ENCODE measurements around the gene RFNG.

Gene RFNG

GRCh38 chr17:82013772-82014321, 37.8 kb downstream of the RFNG start:
- no peak for DNase-seq (ENCODE audit: low spot score)

- DNase-seq (ENCODE audit: low spot score): no peak
Observed at GRCh38 chr17:82013341-82013740, 38.3 kb downstream of the RFNG start.

- DNase-seq (ENCODE audit: low spot score): no peak
Observed at GRCh38 chr17:82012640-82013295, 38.8 kb downstream of the RFNG start.

- DNase-seq (ENCODE audit: low spot score): no peak
Observed at GRCh38 chr17:82012261-82012639, 39.4 kb downstream of the RFNG start.

- DNase-seq (ENCODE audit: low spot score): no peak
Observed at GRCh38 chr17:82011617-82012187, 39.9 kb downstream of the RFNG start.

GRCh38 chr17:82010575-82011525, 40.8 kb downstream of the RFNG start:
- DNase-seq (ENCODE audit: low spot score): no peak

- no peak for DNase-seq (ENCODE audit: low spot score)
Observed at GRCh38 chr17:82009413-82009812, 42.2 kb downstream of the RFNG start.

- DNase-seq (ENCODE audit: low spot score): no peak
Observed at GRCh38 chr17:82008941-82009405, 42.6 kb downstream of the RFNG start.

GRCh38 chr17:82008258-82008940, 43.2 kb downstream of the RFNG start:
- no peak for DNase-seq (ENCODE audit: low spot score)

- DNase-seq (ENCODE audit: low spot score): no peak
Observed at GRCh38 chr17:82007495-82008257, 43.9 kb downstream of the RFNG start.

GRCh38 chr17:82007228-82007494, 44.5 kb downstream of the RFNG start:
- no peak for DNase-seq (ENCODE audit: low spot score)

GRCh38 chr17:82006468-82007227, 45.0 kb downstream of the RFNG start:
- DNase-seq (ENCODE audit: low spot score): no peak

- no peak for DNase-seq (ENCODE audit: low spot score)
Observed at GRCh38 chr17:82005701-82006348, 45.8 kb downstream of the RFNG start.

- no peak for DNase-seq (ENCODE audit: low spot score)
Observed at GRCh38 chr17:82004517-82005455, 46.8 kb downstream of the RFNG start.

- DNase-seq (ENCODE audit: low spot score): no peak
Observed at GRCh38 chr17:82003411-82004381, 47.9 kb downstream of the RFNG start.

- DNase-seq (ENCODE audit: low spot score): no peak
Observed at GRCh38 chr17:82001571-82002056, 50.0 kb downstream of the RFNG start.

- DNase-seq (ENCODE audit: low spot score): no peak
Observed at GRCh38 chr17:82000803-82001570, 50.6 kb downstream of the RFNG start.

Data from HuH-7 (cell line).